Endodermal cell (in vitro differentiated cells): ENCODE results near the gene LCP2. TPM values are rescaled to one million over a fixed set of nuclear protein-coding genes. Genes with fewer than 3 reads are reported as not detected.

Experiments used
- DNase-seq: peaks from one replicate; pipeline ENCODE4 v3.0.0-alpha.2; 2017
- H3K27ac ChIP-seq: 2 replicates; pipeline ENCODE4 v1.5.1; 2013; ENCODE audit warnings: mild to moderate bottlenecking, low read depth, low read length, moderate library complexity
- H3K27me3 ChIP-seq: 2 replicates; pipeline ENCODE4 v1.6.1; 2013; ENCODE audit warnings: mild to moderate bottlenecking, low read length, moderate library complexity; ENCODE audit not compliant: insufficient read depth, control insufficient read depth, poor library complexity, severe bottlenecking
- H3K36me3 ChIP-seq: 2 replicates; pipeline ENCODE4 v1.7.0; 2013; ENCODE audit warnings: mild to moderate bottlenecking, low read length, moderate library complexity; ENCODE audit not compliant: control insufficient read depth, insufficient read depth
- H3K4me1 ChIP-seq: one replicate; pipeline ENCODE4 v1.7.0; 2013; ENCODE audit warnings: low read length; ENCODE audit not compliant: control insufficient read depth, insufficient read depth
- H3K4me3 ChIP-seq: 2 replicates; pipeline ENCODE4 v1.5.1; 2013; ENCODE audit warnings: mild to moderate bottlenecking, low read length, moderate library complexity
- H3K9ac ChIP-seq: 2 replicates; pipeline ENCODE4 v1.6.1; 2013; ENCODE audit warnings: mild to moderate bottlenecking, low read length, moderate library complexity; ENCODE audit not compliant: poor library complexity, severe bottlenecking; ENCODE audit errors: extremely low read depth
- H3K9me3 ChIP-seq: 2 replicates; pipeline ENCODE4 v1.6.1; 2013; ENCODE audit warnings: mild to moderate bottlenecking, low read length, moderate library complexity; ENCODE audit not compliant: control insufficient read depth
- H3K27ac Mint-ChIP-seq: 2 replicates; pipeline ENCODE4 v1.8.0; 2020; ENCODE audit warnings: mixed read lengths
- H3K27me3 Mint-ChIP-seq: 2 replicates; pipeline ENCODE4 v1.8.0; 2021; ENCODE audit warnings: mild to moderate bottlenecking, mixed read lengths; ENCODE audit not compliant: insufficient read depth
- H3K36me3 Mint-ChIP-seq: 2 replicates; pipeline ENCODE4 v1.8.0; 2020; ENCODE audit warnings: low read depth, mixed read lengths
- H3K4me1 Mint-ChIP-seq: 2 replicates; pipeline ENCODE4 v1.8.0; 2020; ENCODE audit warnings: mixed read lengths
- H3K4me3 Mint-ChIP-seq: 2 replicates; pipeline ENCODE4 v1.8.0; 2020; ENCODE audit warnings: mild to moderate bottlenecking, moderate library complexity, mixed read lengths
- H3K9me3 Mint-ChIP-seq: 2 replicates; pipeline ENCODE4 v1.8.0; 2020; ENCODE audit warnings: mild to moderate bottlenecking, mixed read lengths
- whole genome bisulfite sequencing, 2 experiments: methylation state at CpG; one replicate each; pipeline versions ENCODE4 v1.1.5 to v1.1.7; 2013; ENCODE audit warnings: missing lambda C conversion rate in 2 of 2, mixed read lengths in 1 of 2; ENCODE audit not compliant: insufficient coverage in 1 of 2, insufficient read length in 1 of 2; 5-methylcytosine and 5-hydroxymethylcytosine counted together
- total RNA-seq, 2 donors: library from RNA; stranded (reverse); fragmentation: NEBNext Ultra II Directional in 1 of 2; extraction: Animal tissue kit (Norgen Biotek cat#: 25700) in 1 of 2; gene quantifications; 2 replicates in 1 of 2; 3 replicates in 1 of 2; pipeline ENCODE4 v1.2.1, GENCODE V29; 2021
- TF ChIP-seq, protein P1 (sequence below): fragments of 200-600 bp; sonication (generic); conservative IDR thresholded peaks from 2 replicates; pipeline ENCODE4 v1.5.0; 2021; ENCODE audit warnings: antibody characterized with exemption, mild to moderate bottlenecking

Gene LCP2
- total RNA-seq, 2 donors from 2014 or later: 0.11 TPM; not detected in 1

DNA sequence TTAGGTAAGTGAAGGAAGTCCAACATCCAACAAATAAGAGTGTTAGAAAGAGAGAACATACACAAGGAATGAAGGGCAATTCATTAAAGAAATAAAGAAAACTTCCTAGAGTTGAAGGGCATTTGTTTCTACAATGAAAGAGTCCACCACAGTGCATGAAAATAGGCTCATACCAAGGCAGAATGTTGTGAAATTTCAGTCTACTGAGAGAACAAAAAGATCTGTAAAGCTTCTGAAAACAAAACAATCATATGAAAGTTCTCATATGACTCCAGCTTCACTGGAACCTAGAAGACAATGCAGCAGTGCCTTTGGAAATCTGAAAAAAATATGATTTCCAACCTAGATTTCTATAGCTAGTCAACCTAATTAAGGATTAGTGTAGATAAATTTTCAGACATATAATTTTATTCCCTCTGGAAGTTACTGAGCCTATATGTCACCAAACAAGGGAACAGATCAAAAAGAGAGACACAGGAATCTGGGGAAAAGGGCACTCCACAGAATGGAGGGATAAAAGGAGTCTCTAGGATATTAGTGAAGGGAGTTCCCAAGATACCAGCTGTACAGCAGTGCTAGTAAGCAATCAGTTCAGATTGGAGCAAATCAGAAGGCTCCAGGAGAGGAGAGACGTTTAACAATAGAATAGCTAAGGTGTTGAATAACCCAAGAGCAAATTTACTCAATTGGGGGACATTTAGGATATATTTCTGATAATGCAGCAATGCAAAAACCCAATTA is 59.0 kb downstream of the LCP2 start:
- no peak overlapping the region for H3K27ac Mint-ChIP-seq
- no peaks in the 10 kb centered on the region for H3K27me3 ChIP-seq
- H3K4me3 ChIP-seq: no peak overlapping the region
- no peaks in the 10 kb centered on the region for H3K4me1 ChIP-seq
- H3K9ac ChIP-seq: no peak overlapping the region
- no peaks in the 10 kb centered on the region for H3K9me3 ChIP-seq
- no peaks in the 10 kb centered on the region for H3K4me1 Mint-ChIP-seq
- no peaks in the 10 kb centered on the region for H3K36me3 Mint-ChIP-seq
- no peak overlapping the region for H3K4me3 Mint-ChIP-seq
- WGBS, 2 experiments: 40 to 69% methylated on average over 1 of the region's 1 CpG
- H3K36me3 ChIP-seq: no peaks in the 10 kb centered on the region
- TF ChIP-seq, protein P1, sequence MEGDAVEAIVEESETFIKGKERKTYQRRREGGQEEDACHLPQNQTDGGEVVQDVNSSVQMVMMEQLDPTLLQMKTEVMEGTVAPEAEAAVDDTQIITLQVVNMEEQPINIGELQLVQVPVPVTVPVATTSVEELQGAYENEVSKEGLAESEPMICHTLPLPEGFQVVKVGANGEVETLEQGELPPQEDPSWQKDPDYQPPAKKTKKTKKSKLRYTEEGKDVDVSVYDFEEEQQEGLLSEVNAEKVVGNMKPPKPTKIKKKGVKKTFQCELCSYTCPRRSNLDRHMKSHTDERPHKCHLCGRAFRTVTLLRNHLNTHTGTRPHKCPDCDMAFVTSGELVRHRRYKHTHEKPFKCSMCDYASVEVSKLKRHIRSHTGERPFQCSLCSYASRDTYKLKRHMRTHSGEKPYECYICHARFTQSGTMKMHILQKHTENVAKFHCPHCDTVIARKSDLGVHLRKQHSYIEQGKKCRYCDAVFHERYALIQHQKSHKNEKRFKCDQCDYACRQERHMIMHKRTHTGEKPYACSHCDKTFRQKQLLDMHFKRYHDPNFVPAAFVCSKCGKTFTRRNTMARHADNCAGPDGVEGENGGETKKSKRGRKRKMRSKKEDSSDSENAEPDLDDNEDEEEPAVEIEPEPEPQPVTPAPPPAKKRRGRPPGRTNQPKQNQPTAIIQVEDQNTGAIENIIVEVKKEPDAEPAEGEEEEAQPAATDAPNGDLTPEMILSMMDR: no peak
- H3K27ac ChIP-seq: no peak overlapping the region
- H3K27me3 Mint-ChIP-seq: no peaks in the 10 kb centered on the region
- no peak for DNase-seq
- H3K9me3 Mint-ChIP-seq: no peaks in the 10 kb centered on the region

DNA sequence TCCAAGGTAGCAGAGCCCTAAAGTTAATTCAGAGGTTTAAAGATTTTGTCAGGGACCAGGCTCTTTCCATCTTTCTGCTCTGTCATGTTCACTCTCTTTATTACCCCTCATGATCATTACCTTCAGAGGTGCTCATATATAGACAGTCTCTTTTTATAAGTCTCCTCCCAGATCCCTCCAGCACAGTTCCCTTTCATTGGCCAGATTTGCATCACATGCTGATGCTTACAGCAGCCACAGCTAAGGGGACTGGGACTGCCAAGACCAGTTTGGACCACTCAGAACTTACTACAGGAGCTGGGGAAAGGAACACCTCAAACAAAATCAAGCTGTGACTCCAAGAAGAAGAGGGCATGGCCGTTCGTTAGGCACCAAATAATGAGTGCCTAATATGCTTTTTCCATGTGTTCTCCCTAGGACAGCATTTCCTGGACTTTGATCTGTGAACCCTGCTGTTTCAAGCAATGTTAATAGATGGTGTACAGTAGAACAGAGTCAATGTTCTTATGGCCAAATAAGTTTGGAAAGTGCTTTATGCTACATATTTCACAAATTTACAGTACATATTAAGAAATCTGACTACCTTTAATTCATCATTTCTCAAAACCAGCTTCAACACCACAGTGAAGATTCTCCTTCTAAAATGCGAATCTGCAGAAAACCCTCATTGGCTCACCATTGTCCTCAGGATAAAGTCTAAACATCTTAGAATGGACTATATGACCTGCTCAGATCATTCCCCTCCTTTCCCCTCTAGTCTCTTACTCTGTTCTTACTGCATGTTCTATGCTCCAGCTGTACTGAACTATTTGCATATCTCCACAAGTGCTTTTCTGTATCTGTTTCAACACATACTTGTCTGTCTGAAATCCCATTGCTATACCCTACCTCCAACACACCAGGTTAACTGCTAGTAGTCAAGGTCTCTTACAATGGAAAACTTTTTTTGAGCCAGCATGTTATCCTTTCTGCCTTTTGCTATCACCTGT is 61.4 kb downstream of the LCP2 start:
- TF ChIP-seq, protein P1: no peak

DNA sequence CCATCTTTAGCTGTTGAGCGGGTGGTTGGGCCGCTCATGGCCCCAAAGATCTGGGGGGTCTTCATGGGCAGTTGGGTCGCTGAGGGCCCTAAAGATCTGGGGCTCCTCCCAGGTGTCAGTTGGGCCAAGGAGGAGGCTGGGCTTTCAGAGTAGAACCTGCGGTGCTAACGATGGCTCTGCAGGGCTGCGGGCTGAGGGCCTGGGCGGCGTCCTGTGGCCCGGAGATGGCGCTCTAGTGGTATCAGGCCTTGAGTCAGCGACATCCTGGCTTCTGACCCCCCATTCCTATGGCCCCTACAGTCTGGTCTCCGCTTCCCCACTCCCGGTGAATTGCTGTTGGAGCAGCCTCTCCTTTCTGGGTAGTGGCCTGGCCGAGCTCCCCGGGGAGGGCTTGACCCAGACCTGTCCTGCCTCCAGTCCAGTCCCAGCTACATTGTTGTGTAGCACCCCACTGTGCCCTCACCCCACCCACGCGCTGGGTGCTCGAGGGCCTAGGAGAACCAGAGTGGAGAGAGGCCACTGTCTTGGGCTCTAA is 64.2 kb downstream of the LCP2 start:
- no peak overlapping the region for H3K4me3 Mint-ChIP-seq

More for the DNA sequence above, 61.4 kb downstream of the LCP2 start:
- H3K27ac ChIP-seq: no peak overlapping the region
- H3K4me3 Mint-ChIP-seq: no peak overlapping the region
- H3K27me3 Mint-ChIP-seq: no peaks in the 10 kb centered on the region
- DNase-seq: no peak
- H3K9ac ChIP-seq: no peak overlapping the region
- H3K4me1 ChIP-seq: no peaks in the 10 kb centered on the region
- no peak overlapping the region for H3K27ac Mint-ChIP-seq
- H3K4me1 Mint-ChIP-seq: peaks cover 1% of the 10 kb centered on the region
- no peaks in the 10 kb centered on the region for H3K36me3 Mint-ChIP-seq
- no peak overlapping the region for H3K4me3 ChIP-seq
- no peaks in the 10 kb centered on the region for H3K36me3 ChIP-seq
- H3K9me3 Mint-ChIP-seq: no peaks in the 10 kb centered on the region
- no peaks in the 10 kb centered on the region for H3K27me3 ChIP-seq
- no peaks in the 10 kb centered on the region for H3K9me3 ChIP-seq
- 84 to 93% methylated on average over 3 of the region's 3 CpGs for WGBS, 2 experiments

More for the DNA sequence above, 64.2 kb downstream of the LCP2 start:
- Histone ChIP-seq H3K4me1 (no peaks in the 10 kb centered on the region), H3K27me3 (no peaks in the 10 kb centered on the region), H3K4me3 (no peak overlapping the region), H3K9ac (no peak overlapping the region), H3K36me3 (no peaks in the 10 kb centered on the region), H3K9me3 (no peaks in the 10 kb centered on the region), H3K27ac (no peak overlapping the region)
- peaks cover 17% of the 10 kb centered on the region for H3K4me1 Mint-ChIP-seq
- WGBS, 2 experiments: 95 to 96% methylated on average over 14 to 18 of the region's 18 CpGs
- TF ChIP-seq, protein P1: no peak
- no peaks in the 10 kb centered on the region for H3K27me3 Mint-ChIP-seq
- no peak for DNase-seq
- no peak overlapping the region for H3K27ac Mint-ChIP-seq
- H3K36me3 Mint-ChIP-seq: no peaks in the 10 kb centered on the region
- H3K9me3 Mint-ChIP-seq: no peaks in the 10 kb centered on the region
